Bronchial epithelial cell (primary cell): ENCODE results near the gene EFCAB6. TPM values are rescaled to one million over a fixed set of nuclear protein-coding genes. Genes with fewer than 3 reads are reported as not detected.

Source experiments
- DNase-seq: peaks from one replicate; pipeline ENCODE4 v3.0.0-alpha.2; 2010; ENCODE audit warnings: low read depth
- FAIRE-seq: peaks from 2 replicates; lab custom pipeline; 2011; peaks lifted over from hg19 to GRCh38; lab: Jason Lieb, UNC
- H3K27me3 ChIP-seq: 2 replicates; pipeline ENCODE4 v1.5.1; 2011; ENCODE audit warnings: low read length; ENCODE audit not compliant: control insufficient read depth, insufficient read depth
- H3K36me3 ChIP-seq: 2 replicates; pipeline ENCODE4 v1.5.1; 2011; ENCODE audit warnings: low read length; ENCODE audit not compliant: control insufficient read depth, insufficient read depth
- H3K4me3 ChIP-seq: 2 replicates; pipeline ENCODE4 v1.5.1; 2011; ENCODE audit warnings: mild to moderate bottlenecking, low read depth, low read length, control low read depth
- CTCF ChIP-seq: IDR thresholded peaks from 2 replicates; pipeline ENCODE4 v1.5.1; 2011; ENCODE audit warnings: mild to moderate bottlenecking, moderate library complexity, low read length, control low read depth, inconsistent platforms; ENCODE audit not compliant: insufficient read depth, severe bottlenecking
- total RNA-seq: library from RNA; depleted of rRNA; stranded (reverse); fragments of >200 nt; gene quantifications from 2 replicates; pipeline ENCODE4 v1.2.1, GENCODE V29; 2014

Gene EFCAB6
- total RNA-seq, 1 donor from 2014 or later, result 0.26 TPM

DNA sequence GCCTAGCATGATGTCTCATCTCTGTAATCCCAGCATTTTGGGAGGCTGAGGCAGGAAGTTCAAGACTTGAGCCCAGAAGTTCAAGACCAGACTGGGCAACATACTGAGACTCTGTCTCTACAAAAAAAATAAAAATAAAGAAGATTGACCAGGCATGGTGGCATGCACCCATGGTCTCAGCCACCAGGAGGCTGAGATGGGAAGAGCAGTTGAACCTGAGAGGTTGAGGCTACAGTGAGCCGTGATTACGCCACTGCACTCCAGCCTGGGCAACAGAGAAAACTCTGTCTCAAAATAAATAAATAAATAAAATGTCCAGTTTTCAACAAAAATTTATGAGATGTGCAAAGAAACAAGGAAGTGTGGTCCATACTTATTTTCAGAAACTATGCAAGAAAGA is 28.3 kb downstream of the EFCAB6 start:
- FAIRE-seq, result no peak
- DNase-seq, result no peak
- TF ChIP-seq CTCF, result peak; percentile 12
- Histone ChIP-seq H3K27me3 (no peaks in the 10 kb centered on the region), H3K36me3 (no peaks in the 10 kb centered on the region), H3K4me3 (no peak overlapping the region)

GRCh38 chr22:43782448-43782847 is 29.7 kb downstream of the EFCAB6 start:
- H3K27me3 ChIP-seq, result no peaks in the 10 kb centered on the region
- DNase-seq (no peak), FAIRE-seq (peak; percentile 23)
- no peaks in the 10 kb centered on the region for H3K36me3 ChIP-seq
- no peak for TF ChIP-seq CTCF
- H3K4me3 ChIP-seq, result no peak overlapping the region

- no peak overlapping the region for H3K4me3 ChIP-seq
- H3K36me3 ChIP-seq, result no peaks in the 10 kb centered on the region
- peak; percentile 15 for TF ChIP-seq CTCF
- no peaks in the 10 kb centered on the region for H3K27me3 ChIP-seq
- FAIRE-seq (peak; percentile 97), DNase-seq (peak; percentile 86)
These were observed 34.8 kb downstream of the EFCAB6 start for GRCh38 chr22:43777286-43777685.

DNA sequence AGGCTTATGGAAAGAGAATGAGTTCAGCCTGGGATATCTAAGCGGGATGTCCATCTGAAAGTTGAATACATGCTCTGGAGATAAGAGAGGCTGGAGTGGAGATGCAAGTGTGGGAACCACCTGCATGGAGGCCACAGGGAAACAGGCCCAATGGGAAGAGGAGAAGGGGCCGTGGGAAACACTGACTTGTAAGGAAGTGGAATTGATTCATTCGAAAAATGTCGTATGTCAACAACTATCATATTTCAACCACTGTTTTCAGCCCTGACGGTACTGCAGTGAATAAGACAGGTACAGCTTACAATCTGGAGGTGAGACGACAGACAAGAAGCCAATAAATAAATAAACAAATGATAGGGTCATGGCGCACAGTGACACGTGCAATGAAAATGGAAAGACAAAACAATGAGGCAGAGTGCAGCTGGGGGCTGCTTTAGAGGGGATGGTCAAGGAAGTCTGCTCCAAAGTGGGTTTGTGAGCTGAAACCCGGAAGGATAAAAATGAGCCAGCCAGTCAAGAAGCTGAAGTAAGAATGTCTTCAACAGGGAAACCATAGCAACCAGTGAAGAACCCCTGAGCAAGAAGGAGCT is 35.9 kb downstream of the EFCAB6 start:
- Histone ChIP-seq H3K36me3 (no peaks in the 10 kb centered on the region), H3K27me3 (no peaks in the 10 kb centered on the region), H3K4me3 (no peak overlapping the region)
- DNase-seq, result peak; percentile 89
- FAIRE-seq, result no peak
- no peak for TF ChIP-seq CTCF

DNA sequence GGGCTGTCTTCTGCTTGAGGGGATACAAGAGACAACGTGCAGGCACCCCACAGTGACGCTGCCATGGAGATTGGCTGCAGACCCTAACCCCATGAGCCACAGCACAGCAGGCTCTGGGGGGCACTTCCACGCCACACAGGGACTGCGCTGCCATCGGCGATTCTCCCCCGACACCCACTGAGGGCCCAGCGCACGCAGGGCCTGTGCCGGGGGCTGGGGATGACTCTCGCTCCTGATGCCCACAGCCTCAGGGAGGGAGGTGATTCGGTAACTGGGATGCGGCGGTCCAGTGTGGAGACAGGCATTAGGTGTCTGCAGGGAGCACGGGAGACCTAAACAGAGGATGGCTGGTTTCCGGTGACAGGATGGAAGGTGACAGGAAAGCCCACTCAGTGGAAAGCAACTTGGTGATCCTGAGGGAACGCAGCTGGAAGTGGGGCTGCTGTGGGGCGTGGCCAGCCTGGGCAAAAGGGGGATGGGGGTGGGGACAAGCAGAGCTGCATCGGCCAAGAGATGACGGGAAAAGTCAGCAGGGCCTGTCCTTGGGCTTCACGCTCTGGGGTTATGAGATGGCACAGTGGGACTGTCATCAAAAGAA is 37.7 kb downstream of the EFCAB6 start:
- FAIRE-seq, result no peak
- no peaks in the 10 kb centered on the region for H3K36me3 ChIP-seq
- H3K27me3 ChIP-seq, result no peaks in the 10 kb centered on the region
- DNase-seq, result no peak
- no peak for TF ChIP-seq CTCF
- no peak overlapping the region for H3K4me3 ChIP-seq
